ENCODE results near the gene UBXN10. TPM values are rescaled to one million over a fixed set of nuclear protein-coding genes. Genes with fewer than 3 reads are reported as not detected.

Gene UBXN10
- total and polyA plus RNA-seq, 12 donors = 0.64 to 2.6 (median 1.5) TPM

DNA sequence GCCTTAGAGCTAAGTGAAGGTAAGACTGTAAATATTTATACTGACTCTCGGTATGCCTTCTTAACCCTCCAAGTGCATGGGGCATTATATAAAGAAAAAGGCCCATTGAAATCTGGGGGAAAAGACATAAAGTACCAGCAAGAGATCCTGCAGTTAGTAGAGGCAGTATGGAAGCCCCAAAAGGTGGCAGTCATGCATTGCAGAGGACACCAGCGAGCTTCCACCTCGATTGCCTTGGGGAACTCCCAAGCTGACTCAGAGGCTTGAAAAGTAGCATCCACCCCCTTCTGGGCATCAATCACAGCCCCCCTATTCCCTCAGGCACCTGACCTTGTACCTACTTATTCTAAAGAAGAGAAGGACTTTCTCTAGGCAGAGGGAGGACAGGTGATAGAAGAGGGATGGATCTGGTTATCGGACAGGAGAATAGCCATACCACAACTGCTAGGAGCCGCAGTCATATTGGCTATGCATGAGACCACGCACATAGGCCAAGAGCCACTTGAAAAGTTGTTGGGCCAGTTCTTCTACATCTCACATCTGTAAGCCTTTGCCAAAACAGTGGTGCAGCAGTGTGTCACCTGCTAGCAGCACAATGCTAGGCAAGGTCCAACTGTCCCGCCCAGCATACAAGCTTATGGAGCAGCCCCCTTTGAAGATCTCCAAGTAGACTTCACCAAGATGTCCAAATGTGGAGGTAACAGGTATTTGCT is 27.4 kb upstream of the UBXN10 start:
- intact Hi-C loops (cut with DNase I) = no loop called here
- 79 to 94% (median 86%) methylated on average over 6 to 7 of the region's 7 CpGs for WGBS, 4 donors
- Histone ChIP-seq H3K9me3 (replicated peaks in 1 of 3) (peaks cover 0 to 14% (median 0%) of the 10 kb centered on the region in 3 donors), H3K4me1 (replicated peaks in 1 of 2) (no peaks in the 10 kb centered on the region), H3K4me3 (no peak overlapping the region), H3K36me3 (replicated peaks in 1 of 2) (no peaks in the 10 kb centered on the region), H3K27me3 (no peaks in the 10 kb centered on the region), H3K27ac (no peak overlapping the region)
- TF ChIP-seq, protein P1, sequence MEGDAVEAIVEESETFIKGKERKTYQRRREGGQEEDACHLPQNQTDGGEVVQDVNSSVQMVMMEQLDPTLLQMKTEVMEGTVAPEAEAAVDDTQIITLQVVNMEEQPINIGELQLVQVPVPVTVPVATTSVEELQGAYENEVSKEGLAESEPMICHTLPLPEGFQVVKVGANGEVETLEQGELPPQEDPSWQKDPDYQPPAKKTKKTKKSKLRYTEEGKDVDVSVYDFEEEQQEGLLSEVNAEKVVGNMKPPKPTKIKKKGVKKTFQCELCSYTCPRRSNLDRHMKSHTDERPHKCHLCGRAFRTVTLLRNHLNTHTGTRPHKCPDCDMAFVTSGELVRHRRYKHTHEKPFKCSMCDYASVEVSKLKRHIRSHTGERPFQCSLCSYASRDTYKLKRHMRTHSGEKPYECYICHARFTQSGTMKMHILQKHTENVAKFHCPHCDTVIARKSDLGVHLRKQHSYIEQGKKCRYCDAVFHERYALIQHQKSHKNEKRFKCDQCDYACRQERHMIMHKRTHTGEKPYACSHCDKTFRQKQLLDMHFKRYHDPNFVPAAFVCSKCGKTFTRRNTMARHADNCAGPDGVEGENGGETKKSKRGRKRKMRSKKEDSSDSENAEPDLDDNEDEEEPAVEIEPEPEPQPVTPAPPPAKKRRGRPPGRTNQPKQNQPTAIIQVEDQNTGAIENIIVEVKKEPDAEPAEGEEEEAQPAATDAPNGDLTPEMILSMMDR (IDR thresholded peaks at IDR 0.05) = no peak
- no peak for TF ChIP-seq POLR2A (IDR thresholded peaks at IDR 0.05)
- no peak for DNase-seq

DNA sequence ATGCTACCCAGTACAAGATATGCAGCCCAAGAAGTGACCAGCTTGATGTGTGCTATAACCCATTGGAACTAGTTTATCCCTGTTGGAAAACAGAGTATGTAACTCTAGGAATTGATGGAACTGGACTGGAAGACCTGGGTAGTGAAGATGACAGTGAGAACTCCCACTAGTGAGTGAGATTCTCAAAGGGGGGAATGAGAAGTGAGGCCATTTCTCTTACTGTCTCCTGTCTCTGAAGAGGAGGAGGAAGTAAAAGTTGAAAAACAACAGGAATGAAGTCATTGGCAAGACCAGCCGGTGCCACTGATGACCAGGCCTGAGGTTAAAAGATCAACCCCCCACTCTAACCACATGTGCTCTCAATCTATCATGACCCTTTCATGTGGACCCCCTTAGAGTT is 25.9 kb upstream of the UBXN10 start:
- H3K27ac ChIP-seq = no peak overlapping the region
- no peaks in the 10 kb centered on the region for H3K27me3 ChIP-seq
- no peak for DNase-seq
- TF ChIP-seq POLR2A (IDR thresholded peaks at IDR 0.05) = no peak
- TF ChIP-seq, protein P1 (IDR thresholded peaks at IDR 0.05) = no peak
- WGBS, 4 donors = 56 to 79% (median 66%) methylated on average over 1 of the region's 1 CpG
- intact Hi-C loops (cut with DNase I) = no loop called here
- no peaks in the 10 kb centered on the region for H3K36me3 ChIP-seq (replicated peaks in 1 of 2)
- no peak overlapping the region for H3K4me3 ChIP-seq
- no peaks in the 10 kb centered on the region for H3K4me1 ChIP-seq (replicated peaks in 1 of 2)
- peaks cover 0 to 14% (median 0%) of the 10 kb centered on the region in 3 donors for H3K9me3 ChIP-seq (replicated peaks in 1 of 3)

DNA sequence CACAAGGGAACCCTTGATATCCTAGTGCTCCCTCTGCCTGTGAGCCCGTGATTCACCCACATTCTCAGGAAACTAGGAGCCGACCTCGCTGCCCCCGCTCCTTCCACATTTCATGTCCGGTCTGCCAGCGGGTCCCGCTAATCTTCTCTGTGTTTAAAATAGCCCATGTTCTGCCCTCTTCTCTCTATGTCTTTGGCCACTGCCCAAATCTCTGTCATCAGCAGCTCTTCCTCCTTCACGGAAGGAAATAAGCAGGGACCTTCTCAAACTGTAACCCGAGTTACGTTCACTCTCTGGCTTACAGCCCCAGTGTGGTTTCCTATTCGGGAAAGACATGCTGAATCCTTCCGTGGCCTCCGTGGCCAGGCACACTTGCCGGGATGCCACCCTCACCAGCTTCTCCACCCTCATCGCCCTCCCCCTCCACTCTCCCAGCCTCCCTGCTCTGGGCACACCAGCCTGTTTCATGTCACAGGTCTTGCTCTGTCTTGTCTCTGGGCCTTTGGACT is 21.1 kb upstream of the UBXN10 start:
- TF ChIP-seq POLR2A (IDR thresholded peaks at IDR 0.05) = no peak
- TF ChIP-seq, protein P1 (IDR thresholded peaks at IDR 0.05) = no peak
- Histone ChIP-seq H3K27me3 (no peaks in the 10 kb centered on the region), H3K4me3 (no peak overlapping the region), H3K36me3 (replicated peaks in 1 of 2) (no peaks in the 10 kb centered on the region), H3K9me3 (replicated peaks in 1 of 3) (peaks cover 0 to 14% (median 0%) of the 10 kb centered on the region in 3 donors), H3K4me1 (replicated peaks in 1 of 2) (no peaks in the 10 kb centered on the region), H3K27ac (peak overlapping the region in 1 of 5 donors; percentile 75)
- WGBS, 4 donors = 59 to 80% (median 70%) methylated on average over 15 of the region's 15 CpGs
- intact Hi-C loops (cut with DNase I) = no loop called here
- peak; percentile 44 to 83 (median 65) for DNase-seq

DNA sequence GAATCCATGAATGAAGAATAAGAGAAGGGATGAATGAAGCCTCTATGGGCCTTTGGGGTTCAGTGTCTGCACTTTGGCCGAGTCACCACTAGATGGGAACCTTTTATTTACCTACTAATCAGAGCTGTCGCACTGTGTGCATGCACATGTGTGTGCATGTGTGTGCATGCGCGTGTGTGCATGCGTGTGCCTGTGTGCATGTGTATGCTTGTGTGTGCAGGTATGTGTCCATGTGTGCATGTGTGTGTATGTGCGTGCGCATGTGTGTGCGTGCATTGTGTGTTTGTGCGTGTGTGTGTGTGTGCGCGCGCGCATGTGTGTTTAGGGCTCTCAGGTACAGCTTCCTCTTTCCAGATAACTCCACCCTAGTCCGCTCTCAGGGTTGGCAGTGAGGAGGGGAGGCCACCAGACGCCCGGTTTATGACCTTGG is 20.4 kb upstream of the UBXN10 start:
- Histone ChIP-seq H3K27me3 (no peaks in the 10 kb centered on the region), H3K9me3 (replicated peaks in 1 of 3) (peaks cover 0 to 8% (median 0%) of the 10 kb centered on the region in 3 donors), H3K4me3 (no peak overlapping the region), H3K4me1 (replicated peaks in 1 of 2) (no peaks in the 10 kb centered on the region), H3K36me3 (replicated peaks in 1 of 2) (no peaks in the 10 kb centered on the region), H3K27ac (peak overlapping the region in 1 of 5 donors; percentile 75)
- TF ChIP-seq, protein P1 (IDR thresholded peaks at IDR 0.05) = peak in 4 of 6 experiments; percentile 14 to 40 (median 26)
- TF ChIP-seq POLR2A (IDR thresholded peaks at IDR 0.05) = no peak
- DNase-seq = no peak
- intact Hi-C loops (cut with DNase I) = no loop called here
- 79 to 84% (median 83%) methylated on average over 15 to 16 of the region's 16 CpGs for WGBS, 4 donors
